SU-DHL-6 (cell line): ENCODE data around the gene NTM.

Experiments
- H2AFZ ChIP-seq: fragments of 200-600 bp; sonication (generic); 2 replicates; pipeline ENCODE4 v1.6.1; 2014; ENCODE audit warnings: low read depth, mild to moderate bottlenecking, moderate library complexity, mixed read lengths, antibody characterized with exemption, low read length; ENCODE audit not compliant: severe bottlenecking
- H3F3A ChIP-seq: fragments of 200-600 bp; shearing (Covaris generic); 2 replicates; pipeline ENCODE4 v1.6.0; 2016; ENCODE audit warnings: antibody characterized with exemption, mild to moderate bottlenecking; ENCODE audit not compliant: insufficient read depth
- H3K27ac ChIP-seq: fragments of 200-600 bp; sonication (generic); 2 replicates; pipeline ENCODE4 v1.5.1; 2016; ENCODE audit warnings: low read depth, mild to moderate bottlenecking, low read length, moderate library complexity, mixed read lengths
- H3K27me3 ChIP-seq: fragments of 200-600 bp; sonication (generic), shearing (Covaris generic); 2 replicates; pipeline ENCODE4 v1.6.0; 2014; ENCODE audit warnings: mild to moderate bottlenecking, low read length
- H3K36me3 ChIP-seq: fragments of 200-600 bp; sonication (generic); 2 replicates; pipeline ENCODE4 v1.6.1; 2014; ENCODE audit warnings: mild to moderate bottlenecking, low read length, mixed read lengths
- H3K4me2 ChIP-seq: fragments of 300-600, 200-600 bp; shearing (Covaris generic), sonication (generic); 2 replicates; pipeline ENCODE4 v1.6.0; 2014; ENCODE audit warnings: low read length, low read depth, mild to moderate bottlenecking; ENCODE audit not compliant: poor library complexity, severe bottlenecking
- H3K4me3 ChIP-seq: fragments of 200-600 bp; sonication (generic); 2 replicates; pipeline ENCODE4 v1.5.1; 2014; ENCODE audit warnings: antibody characterized with exemption, low read length, mild to moderate bottlenecking, mixed read lengths; ENCODE audit not compliant: insufficient read depth, poor library complexity, severe bottlenecking
- H3K79me2 ChIP-seq: fragments of 200-600 bp; sonication (generic); 2 replicates; pipeline ENCODE4 v1.6.1; 2014; ENCODE audit warnings: mild to moderate bottlenecking, low read length, moderate library complexity; ENCODE audit not compliant: insufficient read depth
- H3K9ac ChIP-seq: fragments of 200-600 bp; sonication (generic); 2 replicates; pipeline ENCODE4 v1.7.0; 2014; ENCODE audit warnings: mild to moderate bottlenecking, low read length
- H3K9me2 ChIP-seq: fragments of 200-600 bp; sonication (generic); replicated peaks from 2 replicates; pipeline ENCODE4 v1.6.1; 2014; ENCODE audit warnings: low read length; ENCODE audit not compliant: insufficient read depth
- H3K9me3 ChIP-seq: fragments of 200-600 bp; sonication (generic); 2 replicates; pipeline ENCODE4 v1.6.1; 2014; ENCODE audit warnings: low read length, mixed read lengths; ENCODE audit not compliant: insufficient read depth
- H4K20me1 ChIP-seq: fragments of 200-600 bp; sonication (generic); 2 replicates; pipeline ENCODE4 v1.6.1; 2014; ENCODE audit warnings: low read depth, mild to moderate bottlenecking, antibody characterized with exemption, low read length, moderate library complexity, mixed read lengths
- EZH2phosphoT487 ChIP-seq: fragments of 200-600 bp; sonication (generic), shearing (Covaris generic); conservative IDR thresholded peaks from 2 replicates; pipeline ENCODE4 v1.6.1; 2018; ENCODE audit warnings: mild to moderate bottlenecking, antibody characterized with exemption, low read length, moderate library complexity, mixed read lengths
- TF ChIP-seq, protein P1 (sequence below): fragments of 200-600 bp; sonication (generic); IDR thresholded peaks from one replicate; pipeline ENCODE4 v1.5.1; 2017; ENCODE audit warnings: antibody characterized with exemption, mild to moderate bottlenecking, low read length, moderate library complexity; ENCODE audit not compliant: insufficient read depth, poor library complexity, severe bottlenecking

NTM gene

DNA sequence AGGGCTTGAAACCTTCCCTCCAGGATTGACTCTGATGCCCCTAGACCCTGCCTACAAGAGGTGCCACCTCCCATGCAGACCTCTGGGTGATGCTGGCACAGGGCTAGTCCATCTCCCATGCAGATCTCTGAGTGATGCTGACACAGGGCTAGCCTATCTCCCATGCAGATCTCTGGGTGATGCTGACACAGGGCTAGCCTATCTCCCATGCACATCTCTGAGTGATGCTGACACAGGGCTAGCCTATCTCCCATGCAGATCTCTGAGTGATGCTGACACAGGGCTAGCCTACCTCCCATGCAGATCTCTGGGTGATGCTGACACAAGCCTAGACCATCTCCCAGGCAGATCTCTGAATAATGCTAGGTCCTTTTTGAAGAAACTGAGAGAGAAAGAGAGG lies 321.7 kb downstream of the NTM start:
- H3K27me3 ChIP-seq, result no peaks in the 10 kb centered on the region

DNA sequence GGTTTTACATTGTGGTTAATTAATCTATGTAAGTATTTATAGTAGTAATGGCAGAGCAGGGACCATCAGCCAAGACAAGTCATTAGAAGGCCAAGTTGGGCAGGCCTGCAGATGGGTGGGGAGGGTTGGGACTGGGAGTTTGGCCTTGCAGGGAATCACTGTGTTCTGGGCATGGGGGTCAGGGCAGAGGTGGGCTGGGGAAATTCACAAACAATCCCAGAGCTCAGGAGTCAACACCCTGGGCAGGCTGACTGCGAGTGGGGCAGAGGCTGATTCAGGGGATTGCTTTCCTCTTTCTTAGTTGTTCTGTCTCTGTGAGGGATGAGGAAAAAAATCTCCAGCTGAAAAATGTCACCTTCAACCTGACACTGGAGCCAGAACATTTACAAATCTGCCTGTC lies 322.5 kb downstream of the NTM start:
- Histone ChIP-seq H3K9me3 (no peaks in the 10 kb centered on the region), H3K27me3 (no peaks in the 10 kb centered on the region), H3K9ac (no peak overlapping the region), H2AFZ (no peak overlapping the region), H3K4me2 (no peak overlapping the region), H3K79me2 (no peaks in the 10 kb centered on the region), H3K9me2 (no peaks in the 10 kb centered on the region), H3K4me3 (no peak overlapping the region), H3F3A (no peaks in the 10 kb centered on the region), H3K27ac (no peak overlapping the region), H4K20me1 (no peaks in the 10 kb centered on the region), H3K36me3 (no peaks in the 10 kb centered on the region)
- TF ChIP-seq EZH2phosphoT487, result no peak
- TF ChIP-seq, protein P1, sequence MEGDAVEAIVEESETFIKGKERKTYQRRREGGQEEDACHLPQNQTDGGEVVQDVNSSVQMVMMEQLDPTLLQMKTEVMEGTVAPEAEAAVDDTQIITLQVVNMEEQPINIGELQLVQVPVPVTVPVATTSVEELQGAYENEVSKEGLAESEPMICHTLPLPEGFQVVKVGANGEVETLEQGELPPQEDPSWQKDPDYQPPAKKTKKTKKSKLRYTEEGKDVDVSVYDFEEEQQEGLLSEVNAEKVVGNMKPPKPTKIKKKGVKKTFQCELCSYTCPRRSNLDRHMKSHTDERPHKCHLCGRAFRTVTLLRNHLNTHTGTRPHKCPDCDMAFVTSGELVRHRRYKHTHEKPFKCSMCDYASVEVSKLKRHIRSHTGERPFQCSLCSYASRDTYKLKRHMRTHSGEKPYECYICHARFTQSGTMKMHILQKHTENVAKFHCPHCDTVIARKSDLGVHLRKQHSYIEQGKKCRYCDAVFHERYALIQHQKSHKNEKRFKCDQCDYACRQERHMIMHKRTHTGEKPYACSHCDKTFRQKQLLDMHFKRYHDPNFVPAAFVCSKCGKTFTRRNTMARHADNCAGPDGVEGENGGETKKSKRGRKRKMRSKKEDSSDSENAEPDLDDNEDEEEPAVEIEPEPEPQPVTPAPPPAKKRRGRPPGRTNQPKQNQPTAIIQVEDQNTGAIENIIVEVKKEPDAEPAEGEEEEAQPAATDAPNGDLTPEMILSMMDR, result no peak

More for the DNA sequence above, 321.7 kb downstream of the NTM start:
- no peaks in the 10 kb centered on the region for H3K79me2 ChIP-seq
- H3K9me3 ChIP-seq, result no peaks in the 10 kb centered on the region
- H3K4me3 ChIP-seq, result no peak overlapping the region
- no peak overlapping the region for H3K4me2 ChIP-seq
- H3K27ac ChIP-seq, result no peak overlapping the region
- TF ChIP-seq, protein P1, result no peak
- TF ChIP-seq EZH2phosphoT487, result no peak
- no peaks in the 10 kb centered on the region for H3K36me3 ChIP-seq
- H3K9me2 ChIP-seq, result no peaks in the 10 kb centered on the region
- no peak overlapping the region for H2AFZ ChIP-seq
- H4K20me1 ChIP-seq, result no peaks in the 10 kb centered on the region
- H3K9ac ChIP-seq, result no peak overlapping the region
- H3F3A ChIP-seq, result no peaks in the 10 kb centered on the region

DNA sequence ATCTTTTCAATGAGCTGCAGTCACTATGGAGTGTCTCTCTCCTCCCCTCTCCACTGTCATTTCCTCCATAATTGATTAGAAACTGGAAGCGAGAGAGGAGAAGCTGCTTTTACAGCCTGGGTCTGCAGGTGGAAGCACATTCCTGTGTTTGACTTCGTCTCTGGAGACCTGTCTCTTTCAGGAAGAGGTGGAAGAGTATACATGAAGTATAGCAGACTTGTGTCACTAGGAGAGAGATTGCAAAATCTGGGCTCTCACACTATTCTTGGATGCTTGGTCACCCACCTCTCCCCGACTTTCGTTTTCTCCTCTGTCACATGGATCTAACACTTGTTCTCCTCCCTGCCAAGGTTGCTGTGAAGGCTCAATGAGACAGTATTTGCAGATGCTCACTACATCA lies 323.3 kb downstream of the NTM start:
- no peaks in the 10 kb centered on the region for H3K79me2 ChIP-seq
- no peaks in the 10 kb centered on the region for H3K36me3 ChIP-seq
- H3K9ac ChIP-seq, result no peak overlapping the region
- no peak overlapping the region for H3K27ac ChIP-seq
- TF ChIP-seq EZH2phosphoT487, result no peak
- TF ChIP-seq, protein P1, result no peak
- no peak overlapping the region for H2AFZ ChIP-seq
- H3K4me2 ChIP-seq, result no peak overlapping the region
- no peak overlapping the region for H3K4me3 ChIP-seq
- H4K20me1 ChIP-seq, result no peaks in the 10 kb centered on the region
- no peaks in the 10 kb centered on the region for H3K9me2 ChIP-seq
- no peaks in the 10 kb centered on the region for H3K9me3 ChIP-seq
- H3F3A ChIP-seq, result no peaks in the 10 kb centered on the region
- no peaks in the 10 kb centered on the region for H3K27me3 ChIP-seq
